OCI-LY3 (cell line): ENCODE measurements around the gene KCNC4.

Experiments used
- H2AFZ ChIP-seq: fragments of 200-600, 300-600 bp; shearing (Covaris generic); 2 replicates; pipeline ENCODE4 v1.6.0; 2014; ENCODE audit warnings: antibody characterized with exemption, low read depth, low read length
- H3K27ac ChIP-seq: fragments of 200-600, 300-600 bp; sonication (generic); 2 replicates; pipeline ENCODE4 v1.5.1; 2014; ENCODE audit warnings: mild to moderate bottlenecking, low read length, moderate library complexity, mixed read lengths
- H3K27me3 ChIP-seq: fragments of 200-600, 300-600 bp; sonication (generic); 2 replicates; pipeline ENCODE4 v1.6.1; 2014; ENCODE audit warnings: low read depth, low read length, mixed read lengths
- H3K36me3 ChIP-seq: fragments of 200-600, 300-600 bp; sonication (generic); replicated peaks from 2 replicates; pipeline ENCODE3; 2014; ENCODE audit warnings: low read depth, low read length, mixed read lengths
- H3K4me1 ChIP-seq: fragments of 300-600, 200-600 bp; sonication (generic); 2 replicates; pipeline ENCODE4 v1.6.1; 2014; ENCODE audit warnings: low read length, mixed read lengths
- H3K4me2 ChIP-seq: fragments of 200-600, 300-600 bp; sonication (generic); 2 replicates; pipeline ENCODE4 v1.6.1; 2014; ENCODE audit warnings: low read length, mixed read lengths
- H3K4me3 ChIP-seq: fragments of 300-600, 200-600 bp; sonication (generic); 2 replicates; pipeline ENCODE4 v1.5.1; 2014; ENCODE audit warnings: antibody characterized with exemption, mild to moderate bottlenecking, low read length, moderate library complexity
- H3K79me2 ChIP-seq: fragments of 300-600, 200-600 bp; shearing (Covaris generic); 2 replicates; pipeline ENCODE4 v1.6.1; 2014; ENCODE audit warnings: mild to moderate bottlenecking, low read length, mixed read lengths
- H3K9ac ChIP-seq: fragments of 300-600, 200-600 bp; shearing (Covaris generic); 2 replicates; pipeline ENCODE4 v1.6.0; 2014; ENCODE audit warnings: mild to moderate bottlenecking, low read length, moderate library complexity
- H3K9me3 ChIP-seq: fragments of 200-600, 300-600 bp; shearing (Covaris generic); 2 replicates; pipeline ENCODE4 v1.6.1; 2014; ENCODE audit warnings: low read length, mixed read lengths; ENCODE audit not compliant: insufficient read depth
- H4K20me1 ChIP-seq: fragments of 200-600, 300-600 bp; sonication (generic); 2 replicates; pipeline ENCODE4 v1.6.1; 2016; ENCODE audit warnings: low read length, mixed read lengths; ENCODE audit not compliant: insufficient read depth
- EZH2phosphoT487 ChIP-seq: fragments of 200-600 bp; shearing (Covaris generic); IDR thresholded peaks from 2 replicates; pipeline ENCODE4 v1.6.1; 2018; ENCODE audit warnings: antibody characterized with exemption, mixed run types, low read depth
- TF ChIP-seq, protein P1 (sequence below): fragments of 200-600, 300-600 bp; sonication (generic); IDR thresholded peaks from 2 replicates; pipeline ENCODE4 v1.5.1; 2014; ENCODE audit warnings: antibody characterized with exemption, low read length, low read depth

KCNC4 gene

DNA sequence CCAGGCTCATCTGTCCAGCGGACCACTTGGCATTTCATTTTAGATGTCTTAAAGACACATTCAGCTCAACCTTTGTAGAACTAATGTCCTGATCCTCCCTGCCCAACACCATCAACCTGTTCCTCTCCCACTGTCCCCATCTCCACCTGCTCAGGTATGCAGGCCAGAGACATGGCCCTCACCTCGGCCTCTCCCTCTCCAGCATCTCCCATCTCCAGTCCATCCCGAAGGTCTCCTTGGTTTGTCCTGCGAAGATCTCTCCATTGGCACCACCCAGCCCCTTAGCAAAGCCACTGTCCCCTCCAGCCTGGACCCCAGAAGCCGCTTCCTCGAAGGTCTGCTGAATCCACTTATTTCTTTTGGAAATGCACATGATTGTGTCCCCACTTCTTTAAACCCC, 20.9 kb upstream of the KCNC4 start:
- Histone ChIP-seq H3K36me3 (no peaks in the 10 kb centered on the region), H3K79me2 (no peaks in the 10 kb centered on the region), H3K9ac (no peak overlapping the region), H3K27ac (no peak overlapping the region), H2AFZ (no peak overlapping the region), H3K4me3 (no peak overlapping the region), H3K4me1 (no peaks in the 10 kb centered on the region), H3K27me3 (no peaks in the 10 kb centered on the region), H4K20me1 (no peaks in the 10 kb centered on the region), H3K4me2 (no peak overlapping the region), H3K9me3 (no peaks in the 10 kb centered on the region)
- TF ChIP-seq, protein P1, sequence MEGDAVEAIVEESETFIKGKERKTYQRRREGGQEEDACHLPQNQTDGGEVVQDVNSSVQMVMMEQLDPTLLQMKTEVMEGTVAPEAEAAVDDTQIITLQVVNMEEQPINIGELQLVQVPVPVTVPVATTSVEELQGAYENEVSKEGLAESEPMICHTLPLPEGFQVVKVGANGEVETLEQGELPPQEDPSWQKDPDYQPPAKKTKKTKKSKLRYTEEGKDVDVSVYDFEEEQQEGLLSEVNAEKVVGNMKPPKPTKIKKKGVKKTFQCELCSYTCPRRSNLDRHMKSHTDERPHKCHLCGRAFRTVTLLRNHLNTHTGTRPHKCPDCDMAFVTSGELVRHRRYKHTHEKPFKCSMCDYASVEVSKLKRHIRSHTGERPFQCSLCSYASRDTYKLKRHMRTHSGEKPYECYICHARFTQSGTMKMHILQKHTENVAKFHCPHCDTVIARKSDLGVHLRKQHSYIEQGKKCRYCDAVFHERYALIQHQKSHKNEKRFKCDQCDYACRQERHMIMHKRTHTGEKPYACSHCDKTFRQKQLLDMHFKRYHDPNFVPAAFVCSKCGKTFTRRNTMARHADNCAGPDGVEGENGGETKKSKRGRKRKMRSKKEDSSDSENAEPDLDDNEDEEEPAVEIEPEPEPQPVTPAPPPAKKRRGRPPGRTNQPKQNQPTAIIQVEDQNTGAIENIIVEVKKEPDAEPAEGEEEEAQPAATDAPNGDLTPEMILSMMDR, result no peak
- TF ChIP-seq EZH2phosphoT487, result no peak

DNA sequence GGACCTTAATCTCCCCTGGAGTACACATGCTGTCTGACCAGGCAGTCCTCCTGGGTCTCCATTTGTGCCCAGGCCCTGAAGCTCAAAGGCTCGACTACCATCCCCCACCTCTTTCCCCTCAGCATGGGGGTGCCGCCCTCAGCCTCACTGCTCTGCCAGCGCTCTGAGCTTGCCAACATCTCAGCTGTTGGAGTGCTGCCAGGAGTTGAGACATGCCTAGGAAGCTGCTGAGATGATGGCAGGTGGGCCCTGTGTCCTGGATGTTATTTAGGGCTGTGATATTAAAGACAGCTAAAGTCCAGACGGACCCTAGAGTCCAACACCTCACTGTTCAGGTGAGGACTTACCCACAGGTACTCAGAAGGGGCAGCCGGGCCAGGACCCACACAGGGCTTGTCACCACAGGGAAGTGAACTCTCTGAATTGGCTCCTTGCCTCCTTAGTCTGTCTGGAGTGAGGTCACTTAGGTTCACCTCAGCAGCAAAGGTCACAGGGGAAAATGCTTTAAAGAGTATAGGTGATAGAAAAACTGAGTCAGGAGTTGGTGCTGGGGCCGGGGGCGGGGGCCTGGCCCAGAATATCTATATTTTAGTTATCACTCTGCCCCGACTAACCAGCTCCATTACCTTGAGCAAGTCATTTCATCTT, 19.7 kb upstream of the KCNC4 start:
- Histone ChIP-seq H3K9me3 (no peaks in the 10 kb centered on the region), H3K27me3 (no peaks in the 10 kb centered on the region), H4K20me1 (no peaks in the 10 kb centered on the region), H3K79me2 (no peaks in the 10 kb centered on the region), H3K9ac (no peak overlapping the region), H3K36me3 (no peaks in the 10 kb centered on the region), H3K4me2 (no peak overlapping the region), H2AFZ (no peak overlapping the region), H3K27ac (no peak overlapping the region), H3K4me3 (no peak overlapping the region), H3K4me1 (no peaks in the 10 kb centered on the region)
- no peak for TF ChIP-seq EZH2phosphoT487
- TF ChIP-seq, protein P1, result no peak

DNA sequence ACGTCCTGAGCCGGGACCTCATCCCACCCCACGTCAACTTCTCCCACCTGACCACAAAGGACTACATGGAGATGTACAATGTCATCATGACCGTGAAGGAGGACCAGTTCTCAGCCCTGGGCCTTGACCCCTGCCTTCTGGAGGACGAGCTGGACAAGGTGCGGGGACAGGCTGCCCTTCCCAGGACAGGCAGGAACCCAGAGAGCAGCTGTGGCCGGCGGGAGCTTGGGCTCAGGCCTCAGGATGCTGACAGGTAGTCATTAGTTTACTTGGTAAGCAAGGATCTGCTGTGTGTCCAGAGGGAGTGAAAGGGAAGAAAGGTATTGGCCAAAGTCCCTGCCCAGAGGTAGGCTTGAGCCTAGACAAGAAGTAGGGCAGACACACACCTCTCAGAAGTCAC, 17.6 kb upstream of the KCNC4 start:
- Histone ChIP-seq H3K4me1 (no peaks in the 10 kb centered on the region), H2AFZ (no peak overlapping the region), H3K9ac (no peak overlapping the region), H3K36me3 (no peaks in the 10 kb centered on the region), H3K27ac (no peak overlapping the region), H3K4me3 (no peak overlapping the region), H3K27me3 (no peaks in the 10 kb centered on the region), H4K20me1 (no peaks in the 10 kb centered on the region), H3K4me2 (no peak overlapping the region), H3K79me2 (no peaks in the 10 kb centered on the region), H3K9me3 (no peaks in the 10 kb centered on the region)
- TF ChIP-seq EZH2phosphoT487, result no peak
- TF ChIP-seq, protein P1, result no peak

DNA sequence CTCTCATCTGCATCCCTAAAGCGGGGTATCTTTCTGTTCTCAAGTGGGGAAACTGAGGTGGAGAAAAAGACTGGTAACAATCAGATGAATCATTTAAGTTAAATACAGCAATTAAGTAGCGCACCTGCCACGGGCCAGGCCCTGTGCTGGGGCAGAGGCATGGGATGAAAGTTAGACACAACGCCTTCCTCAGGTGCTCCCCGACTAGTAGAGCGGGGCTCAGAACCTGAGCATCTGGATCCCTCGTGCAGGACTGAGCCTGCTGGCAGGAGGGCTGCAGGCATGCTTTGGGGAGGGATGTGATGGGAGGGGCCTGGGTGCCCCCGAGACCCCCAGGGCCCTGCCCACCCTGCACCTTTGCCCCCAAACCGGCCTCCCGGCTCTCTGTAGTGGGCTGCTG, 14.9 kb upstream of the KCNC4 start:
- no peak overlapping the region for H3K4me2 ChIP-seq
- H3K4me1 ChIP-seq, result no peaks in the 10 kb centered on the region
- H3K9ac ChIP-seq, result no peak overlapping the region
- no peaks in the 10 kb centered on the region for H3K36me3 ChIP-seq
- H3K27me3 ChIP-seq, result no peaks in the 10 kb centered on the region
- H4K20me1 ChIP-seq, result no peaks in the 10 kb centered on the region
- H3K27ac ChIP-seq, result no peak overlapping the region
- TF ChIP-seq EZH2phosphoT487, result no peak
- TF ChIP-seq, protein P1, result no peak
- H3K79me2 ChIP-seq, result no peaks in the 10 kb centered on the region
- no peaks in the 10 kb centered on the region for H3K9me3 ChIP-seq
- H3K4me3 ChIP-seq, result no peak overlapping the region
- H2AFZ ChIP-seq, result no peak overlapping the region
